Endodermal cell (in vitro differentiated cells): ENCODE results near the gene TTF2. TPM values are rescaled to one million over a fixed set of nuclear protein-coding genes. Genes with fewer than 3 reads are reported as not detected.

ENCODE experiments used
- DNase-seq: peaks from one replicate; pipeline ENCODE4 v3.0.0-alpha.2; 2017
- H3K27ac ChIP-seq: 2 replicates; pipeline ENCODE4 v1.5.1; 2013; ENCODE audit warnings: mild to moderate bottlenecking, low read depth, low read length, moderate library complexity
- H3K27me3 ChIP-seq: 2 replicates; pipeline ENCODE4 v1.6.1; 2013; ENCODE audit warnings: mild to moderate bottlenecking, low read length, moderate library complexity; ENCODE audit not compliant: insufficient read depth, control insufficient read depth, poor library complexity, severe bottlenecking
- H3K36me3 ChIP-seq: 2 replicates; pipeline ENCODE4 v1.7.0; 2013; ENCODE audit warnings: mild to moderate bottlenecking, low read length, moderate library complexity; ENCODE audit not compliant: control insufficient read depth, insufficient read depth
- H3K4me1 ChIP-seq: one replicate; pipeline ENCODE4 v1.7.0; 2013; ENCODE audit warnings: low read length; ENCODE audit not compliant: control insufficient read depth, insufficient read depth
- H3K4me3 ChIP-seq: 2 replicates; pipeline ENCODE4 v1.5.1; 2013; ENCODE audit warnings: mild to moderate bottlenecking, low read length, moderate library complexity
- H3K9ac ChIP-seq: 2 replicates; pipeline ENCODE4 v1.6.1; 2013; ENCODE audit warnings: mild to moderate bottlenecking, low read length, moderate library complexity; ENCODE audit not compliant: poor library complexity, severe bottlenecking; ENCODE audit errors: extremely low read depth
- H3K9me3 ChIP-seq: 2 replicates; pipeline ENCODE4 v1.6.1; 2013; ENCODE audit warnings: mild to moderate bottlenecking, low read length, moderate library complexity; ENCODE audit not compliant: control insufficient read depth
- H3K27ac Mint-ChIP-seq: 2 replicates; pipeline ENCODE4 v1.8.0; 2020; ENCODE audit warnings: mixed read lengths
- H3K27me3 Mint-ChIP-seq: 2 replicates; pipeline ENCODE4 v1.8.0; 2021; ENCODE audit warnings: mild to moderate bottlenecking, mixed read lengths; ENCODE audit not compliant: insufficient read depth
- H3K36me3 Mint-ChIP-seq: 2 replicates; pipeline ENCODE4 v1.8.0; 2020; ENCODE audit warnings: low read depth, mixed read lengths
- H3K4me1 Mint-ChIP-seq: 2 replicates; pipeline ENCODE4 v1.8.0; 2020; ENCODE audit warnings: mixed read lengths
- H3K4me3 Mint-ChIP-seq: 2 replicates; pipeline ENCODE4 v1.8.0; 2020; ENCODE audit warnings: mild to moderate bottlenecking, moderate library complexity, mixed read lengths
- H3K9me3 Mint-ChIP-seq: 2 replicates; pipeline ENCODE4 v1.8.0; 2020; ENCODE audit warnings: mild to moderate bottlenecking, mixed read lengths
- CTCF ChIP-seq: fragments of 200-600 bp; sonication (generic); conservative IDR thresholded peaks from 2 replicates; pipeline ENCODE4 v1.5.0; 2021; ENCODE audit warnings: antibody characterized with exemption, mild to moderate bottlenecking
- WGBS, 2 experiments: methylation state at CpG; one replicate each; pipeline versions ENCODE4 v1.1.5 to v1.1.7; 2013; ENCODE audit warnings: missing lambda C conversion rate in 2 of 2, mixed read lengths in 1 of 2; ENCODE audit not compliant: insufficient coverage in 1 of 2, insufficient read length in 1 of 2; 5-methylcytosine and 5-hydroxymethylcytosine counted together
- total RNA-seq, 2 donors: library from RNA; stranded (reverse); fragmentation: NEBNext Ultra II Directional in 1 of 2; extraction: Animal tissue kit (Norgen Biotek cat#: 25700) in 1 of 2; gene quantifications; 2 replicates in 1 of 2; 3 replicates in 1 of 2; pipeline ENCODE4 v1.2.1, GENCODE V29; 2021

The TTF2 gene
- total RNA-seq, 2 donors from 2014 or later, result 70.9 to 71.9 TPM

- Histone ChIP-seq H3K4me3 (no peak overlapping the region), H3K9me3 (no peaks in the 10 kb centered on the region), H3K27me3 (no peaks in the 10 kb centered on the region), H3K36me3 (peaks cover 45% of the 10 kb centered on the region), H3K4me1 (no peaks in the 10 kb centered on the region), H3K27ac (no peak overlapping the region), H3K9ac (no peak overlapping the region)
- no peak for DNase-seq
- Mint-ChIP-seq H3K27ac (no peak overlapping the region), H3K4me1 (no peaks in the 10 kb centered on the region), H3K27me3 (no peaks in the 10 kb centered on the region), H3K4me3 (no peak overlapping the region), H3K9me3 (no peaks in the 10 kb centered on the region), H3K36me3 (peaks cover 60% of the 10 kb centered on the region)
- TF ChIP-seq CTCF, result no peak
Measured at GRCh38 chr1:117105722-117106121, 45.6 kb downstream of the TTF2 start.

GRCh38 chr1:117106478-117106877 lies 46.4 kb downstream of the TTF2 start:
- Histone ChIP-seq H3K9me3 (no peaks in the 10 kb centered on the region), H3K36me3 (peaks cover 45% of the 10 kb centered on the region), H3K27me3 (no peaks in the 10 kb centered on the region), H3K27ac (no peak overlapping the region), H3K4me3 (no peak overlapping the region), H3K4me1 (no peaks in the 10 kb centered on the region), H3K9ac (no peak overlapping the region)
- no peaks in the 10 kb centered on the region for H3K4me1 Mint-ChIP-seq
- no peak overlapping the region for H3K4me3 Mint-ChIP-seq
- H3K27me3 Mint-ChIP-seq, result no peaks in the 10 kb centered on the region
- H3K36me3 Mint-ChIP-seq, result peaks cover 57% of the 10 kb centered on the region
- no peak for DNase-seq
- H3K27ac Mint-ChIP-seq, result no peak overlapping the region
- 94 to 100% methylated on average over 2 of the region's 2 CpGs for WGBS, 2 experiments
- H3K9me3 Mint-ChIP-seq, result no peaks in the 10 kb centered on the region
- TF ChIP-seq CTCF, result no peak

- peaks cover 53% of the 10 kb centered on the region for H3K36me3 Mint-ChIP-seq
- 89 to 100% methylated on average over 1 to 2 of the region's 2 CpGs for WGBS, 2 experiments
- H3K9me3 Mint-ChIP-seq, result no peaks in the 10 kb centered on the region
- Histone ChIP-seq H3K4me3 (no peak overlapping the region), H3K27me3 (no peaks in the 10 kb centered on the region), H3K36me3 (peaks cover 41% of the 10 kb centered on the region), H3K9me3 (no peaks in the 10 kb centered on the region), H3K4me1 (no peaks in the 10 kb centered on the region), H3K27ac (no peak overlapping the region), H3K9ac (no peak overlapping the region)
- no peaks in the 10 kb centered on the region for H3K27me3 Mint-ChIP-seq
- no peak for TF ChIP-seq CTCF
- no peak overlapping the region for H3K4me3 Mint-ChIP-seq
- no peak overlapping the region for H3K27ac Mint-ChIP-seq
- DNase-seq, result no peak
- peaks cover 2% of the 10 kb centered on the region for H3K4me1 Mint-ChIP-seq
Measured at GRCh38 chr1:117107364-117107763, 47.2 kb downstream of the TTF2 start.
